ENCODE data around the gene TGM6.

GRCh38 chr20:2361035-2361593 is 19.6 kb upstream of the TGM6 start:
- TF ChIP-seq NR2C2 (CRISPR knock-in tag; IDR thresholded peaks at IDR 0.05) (no peak), ATF1 (CRISPR knock-in tag; IDR thresholded peaks at IDR 0.05) (no peak), CTCF (IDR thresholded peaks at IDR 0.05) (no peak), GABPB1 (CRISPR knock-in tag; IDR thresholded peaks at IDR 0.05) (no peak), TCF7 (CRISPR knock-in tag; IDR thresholded peaks at IDR 0.05; ENCODE audit: low read depth) (no peak), FOXK1 (CRISPR knock-in tag; IDR thresholded peaks at IDR 0.05) (no peak), PREB (CRISPR knock-in tag; IDR thresholded peaks at IDR 0.05; ENCODE audit: borderline replicate concordance) (no peak)
- TF ChIP-seq, protein P1, sequence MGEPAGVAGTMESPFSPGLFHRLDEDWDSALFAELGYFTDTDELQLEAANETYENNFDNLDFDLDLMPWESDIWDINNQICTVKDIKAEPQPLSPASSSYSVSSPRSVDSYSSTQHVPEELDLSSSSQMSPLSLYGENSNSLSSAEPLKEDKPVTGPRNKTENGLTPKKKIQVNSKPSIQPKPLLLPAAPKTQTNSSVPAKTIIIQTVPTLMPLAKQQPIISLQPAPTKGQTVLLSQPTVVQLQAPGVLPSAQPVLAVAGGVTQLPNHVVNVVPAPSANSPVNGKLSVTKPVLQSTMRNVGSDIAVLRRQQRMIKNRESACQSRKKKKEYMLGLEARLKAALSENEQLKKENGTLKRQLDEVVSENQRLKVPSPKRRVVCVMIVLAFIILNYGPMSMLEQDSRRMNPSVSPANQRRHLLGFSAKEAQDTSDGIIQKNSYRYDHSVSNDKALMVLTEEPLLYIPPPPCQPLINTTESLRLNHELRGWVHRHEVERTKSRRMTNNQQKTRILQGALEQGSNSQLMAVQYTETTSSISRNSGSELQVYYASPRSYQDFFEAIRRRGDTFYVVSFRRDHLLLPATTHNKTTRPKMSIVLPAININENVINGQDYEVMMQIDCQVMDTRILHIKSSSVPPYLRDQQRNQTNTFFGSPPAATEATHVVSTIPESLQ (CRISPR knock-in tag; IDR thresholded peaks at IDR 0.05): no peak

All from WTC11 (cell line).